ENCODE measurements around the gene ZNF341. TPM values are rescaled to one million over a fixed set of nuclear protein-coding genes. Genes with fewer than 3 reads are reported as not detected.

Gene ZNF341
- total RNA-seq, 1 donor from 2014 or later, result 4.7 TPM

DNA sequence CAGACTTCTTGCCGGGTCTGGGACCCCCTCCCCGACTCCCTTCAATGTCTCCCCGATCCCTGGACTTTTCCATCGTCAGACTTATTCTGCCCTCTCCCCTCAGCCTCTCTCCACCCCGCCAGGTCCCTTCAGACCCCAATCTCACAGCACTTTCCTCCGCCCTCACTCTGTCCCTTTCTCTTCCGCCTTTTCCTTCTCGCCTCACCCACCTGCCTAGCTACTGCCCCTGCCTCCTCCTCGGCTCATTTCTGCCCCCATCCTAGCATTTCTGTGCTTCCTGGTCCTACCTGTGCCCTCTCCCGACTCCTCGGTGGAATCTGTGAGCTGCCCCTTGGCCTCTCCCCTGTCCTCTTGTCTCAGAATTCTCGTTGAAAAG is 80.0 kb downstream of the ZNF341 start:
- intact Hi-C loops (cut with DNase I), result no loop called here
- DNase-seq (ENCODE audit: low spot score) (no peak), ATAC-seq (peak; percentile 3)

GRCh38 chr20:33812152-33812849 is 80.5 kb downstream of the ZNF341 start:
- intact Hi-C loops (cut with DNase I), result no loop called here
- peak; percentile 75 for DNase-seq (ENCODE audit: low spot score)
- ATAC-seq, result peak; percentile 50

GRCh38 chr20:33812908-33813462 is 81.2 kb downstream of the ZNF341 start:
- DNase-seq (ENCODE audit: low spot score) (no peak), ATAC-seq (no peak)
- intact Hi-C loops (cut with DNase I), result no loop called here

DNA sequence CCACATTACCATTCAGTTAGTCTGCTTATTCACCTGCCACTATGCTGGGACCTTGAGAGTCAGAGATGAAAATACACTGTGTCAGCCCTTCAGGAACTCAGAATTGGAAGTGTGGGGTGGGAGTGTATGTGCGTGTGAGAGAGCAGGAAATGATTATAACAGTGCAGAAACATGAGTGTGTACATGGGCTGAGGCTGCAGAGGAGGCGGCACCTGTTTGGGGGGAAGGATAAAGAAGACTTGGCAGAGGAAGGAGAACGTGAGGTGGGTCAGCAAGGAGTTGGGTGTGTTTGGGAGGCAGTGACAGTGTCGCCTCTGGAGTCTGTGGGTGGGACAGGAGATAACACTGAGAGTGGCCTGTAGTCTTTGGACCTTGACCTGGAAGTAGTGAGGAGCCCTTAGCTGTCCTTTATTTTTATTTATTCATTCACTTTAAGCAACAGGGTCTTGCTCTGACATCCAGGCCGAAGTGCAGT is 82.5 kb downstream of the ZNF341 start:
- DNase-seq (ENCODE audit: low spot score) (no peak), ATAC-seq (no peak)
- intact Hi-C loops (cut with DNase I), result no loop called here

DNA sequence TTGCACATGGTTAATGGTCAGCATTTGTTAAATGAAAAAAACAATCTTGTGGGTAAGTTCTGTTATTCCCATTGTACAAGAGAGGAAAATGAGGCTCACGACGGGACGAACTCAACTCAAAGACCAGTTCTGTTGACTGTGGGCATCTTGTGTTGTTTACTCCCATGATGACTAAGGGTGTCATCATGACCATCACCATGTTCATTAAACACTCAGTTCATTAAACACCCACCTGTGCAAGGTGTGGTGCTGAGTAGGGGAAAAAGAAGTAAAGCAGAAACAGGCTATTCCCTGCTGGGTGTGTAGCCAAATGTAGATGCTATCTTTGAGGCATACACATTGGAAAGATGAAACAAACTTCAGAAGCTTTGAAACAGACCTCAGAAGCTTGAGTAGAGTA is 83.9 kb downstream of the ZNF341 start:
- DNase-seq (ENCODE audit: low spot score) (no peak), ATAC-seq (no peak)
- intact Hi-C loops (cut with DNase I), result no loop called here

DNA sequence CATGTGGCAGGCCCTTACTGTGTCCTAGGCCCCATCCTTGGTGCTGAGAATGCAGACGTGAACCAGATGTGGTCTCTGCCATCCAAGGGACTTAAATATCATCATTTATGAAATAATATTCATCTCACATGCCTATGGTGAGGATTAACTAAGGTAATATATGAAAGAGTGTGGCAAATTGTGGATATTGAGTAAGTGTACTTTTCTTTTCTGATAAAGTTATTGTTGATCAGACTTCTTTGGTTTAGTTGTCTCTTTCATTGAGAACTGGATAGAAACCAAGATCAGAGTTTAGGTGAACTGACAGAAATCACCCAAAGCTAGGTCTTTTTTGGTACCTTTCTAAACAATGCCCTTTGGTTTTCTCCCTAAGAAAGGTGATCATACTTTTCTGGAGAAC is 84.4 kb downstream of the ZNF341 start:
- intact Hi-C loops (cut with DNase I), result no loop called here
- no peak for ATAC-seq

DNA sequence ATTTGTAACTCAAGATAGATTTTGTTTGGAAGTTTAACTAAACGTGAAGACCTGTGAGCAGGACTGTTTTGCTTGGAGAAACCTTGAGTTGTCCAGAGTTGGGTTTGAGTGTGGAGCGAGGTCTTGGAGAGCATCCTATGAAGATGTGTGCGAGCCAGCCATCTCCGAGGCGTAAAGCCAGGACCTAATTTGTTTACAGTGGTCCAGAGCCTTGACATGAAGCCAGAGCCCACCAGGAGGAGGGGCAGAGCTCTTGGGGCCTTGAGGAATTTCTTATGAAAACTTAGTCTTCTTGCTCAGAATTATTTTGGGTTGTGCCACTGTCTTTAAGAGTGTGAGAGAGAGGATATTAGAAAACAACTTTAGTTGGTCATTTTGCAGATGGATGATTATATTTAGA is 85.6 kb downstream of the ZNF341 start:
- DNase-seq (ENCODE audit: low spot score), result no peak
- ATAC-seq, result no peak
- intact Hi-C loops (cut with DNase I), result no loop called here

More for the DNA sequence above, 84.4 kb downstream of the ZNF341 start:
- no peak for DNase-seq (ENCODE audit: low spot score)

DNA sequence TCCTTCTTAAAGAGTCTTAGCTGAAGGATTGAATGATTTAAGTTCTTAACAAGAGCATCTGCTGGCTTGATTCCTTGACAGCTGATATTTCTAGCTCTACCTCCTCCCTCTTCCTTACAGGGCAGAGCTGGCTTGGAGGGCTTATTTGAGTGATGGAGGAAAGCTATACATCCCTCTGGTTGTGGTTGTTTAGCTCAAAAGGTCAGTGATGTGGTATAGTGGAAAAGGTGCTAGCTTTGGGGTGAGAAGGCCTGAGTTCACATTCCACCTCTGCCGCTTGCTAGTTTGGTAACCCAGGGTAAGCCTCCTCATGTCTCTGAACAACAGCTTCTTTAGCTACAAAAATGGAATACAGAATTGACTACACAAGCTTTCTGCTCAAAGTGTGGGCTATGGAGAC is 87.7 kb downstream of the ZNF341 start:
- ATAC-seq, result no peak
- intact Hi-C loops (cut with DNase I), result no loop called here
- DNase-seq (ENCODE audit: low spot score), result no peak

DNA sequence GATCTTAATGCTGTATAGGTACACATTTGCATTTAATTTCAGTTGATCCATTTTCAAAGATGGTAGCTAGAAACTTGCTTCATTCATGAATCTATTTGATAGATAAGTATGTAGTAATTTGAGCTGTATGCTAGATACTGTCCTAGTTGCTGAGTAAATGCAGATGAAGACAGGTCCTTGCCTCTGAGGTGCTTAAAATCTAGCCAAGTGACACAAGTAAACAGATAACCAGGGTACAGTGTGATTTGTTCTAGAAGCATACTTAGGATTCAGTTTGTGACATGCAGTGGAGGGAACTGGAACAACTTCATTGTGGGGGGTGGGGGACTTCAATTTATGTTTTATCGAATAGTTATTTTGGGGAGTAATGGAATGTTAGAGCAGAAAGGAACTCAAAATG is 88.6 kb downstream of the ZNF341 start:
- DNase-seq (ENCODE audit: low spot score) (no peak), ATAC-seq (no peak)
- intact Hi-C loops (cut with DNase I), result no loop called here

- no peak for DNase-seq (ENCODE audit: low spot score)
- intact Hi-C loops (cut with DNase I), result no loop called here
- no peak for ATAC-seq
Observed at GRCh38 chr20:33821270-33821836, 89.6 kb downstream of the ZNF341 start.

- intact Hi-C loops (cut with DNase I), result no loop called here
- no peak for ATAC-seq
Observed at GRCh38 chr20:33822423-33822822, 90.6 kb downstream of the ZNF341 start.

DNA sequence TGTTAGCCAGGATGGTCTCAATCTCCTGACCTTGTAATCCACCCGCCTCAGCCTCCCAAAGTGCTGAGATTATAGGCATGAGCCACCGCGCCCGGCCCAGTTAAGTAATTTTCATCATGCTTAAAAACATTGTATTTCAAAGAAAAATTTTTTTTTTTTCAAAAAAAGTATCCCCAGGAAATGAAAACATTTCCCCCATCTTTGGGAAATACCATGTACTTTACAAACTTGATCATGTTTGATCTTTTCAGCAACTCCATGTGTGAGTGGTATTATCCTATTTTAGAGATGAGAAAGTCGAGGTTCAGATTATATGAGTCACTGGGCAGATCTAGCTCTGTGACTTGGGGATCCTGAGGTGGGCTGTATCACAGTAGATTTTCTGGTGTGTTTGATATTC is 91.2 kb downstream of the ZNF341 start:
- DNase-seq (ENCODE audit: low spot score) (no peak), ATAC-seq (no peak)
- intact Hi-C loops (cut with DNase I), result no loop called here

More at GRCh38 chr20:33822423-33822822, 90.6 kb downstream of the ZNF341 start:
- DNase-seq (ENCODE audit: low spot score), result no peak

GRCh38 chr20:33824852-33825251 is 93.1 kb downstream of the ZNF341 start:
- ATAC-seq (no peak), DNase-seq (ENCODE audit: low spot score) (no peak)
- intact Hi-C loops (cut with DNase I), result no loop called here

GRCh38 chr20:33825340-33826269 is 93.8 kb downstream of the ZNF341 start:
- no peak for ATAC-seq
- intact Hi-C loops (cut with DNase I), result no loop called here
- no peak for DNase-seq (ENCODE audit: low spot score)

DNA sequence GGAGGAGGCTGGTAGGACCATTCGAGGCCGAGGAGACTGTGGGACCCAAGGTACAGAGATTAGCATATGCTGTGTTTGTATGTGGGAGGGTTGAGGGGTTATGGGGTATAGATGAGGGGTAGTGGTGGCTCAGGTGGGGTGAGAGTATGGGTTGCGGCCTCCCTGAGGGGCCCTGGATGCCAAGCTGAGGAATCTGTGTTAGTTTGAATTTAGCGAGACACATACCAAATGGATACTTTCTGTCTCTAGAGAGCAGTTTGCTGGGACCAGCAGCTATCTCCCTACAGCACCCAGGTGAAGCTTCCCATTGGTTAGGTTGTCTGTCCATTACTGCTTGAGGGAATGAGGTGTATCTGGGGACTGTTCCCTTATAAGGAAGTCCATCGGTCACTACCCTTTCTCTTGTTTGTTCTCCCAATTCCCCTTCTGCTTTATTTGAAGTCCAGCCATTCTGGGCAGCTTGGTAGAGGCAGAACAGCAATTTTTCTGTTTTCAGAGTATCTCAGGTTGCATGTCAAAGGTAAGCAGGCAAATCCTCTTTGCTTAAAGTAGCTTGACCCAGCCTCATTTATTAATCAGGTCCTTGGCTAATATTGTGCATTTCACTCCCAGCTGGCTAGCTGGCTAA is 94.6 kb downstream of the ZNF341 start:
- ATAC-seq, result no peak
- no peak for DNase-seq (ENCODE audit: low spot score)
- intact Hi-C loops (cut with DNase I), result no loop called here

GRCh38 chr20:33827109-33827508 is 95.3 kb downstream of the ZNF341 start:
- intact Hi-C loops (cut with DNase I), result no loop called here
- ATAC-seq (no peak), DNase-seq (ENCODE audit: low spot score) (no peak)

DNA sequence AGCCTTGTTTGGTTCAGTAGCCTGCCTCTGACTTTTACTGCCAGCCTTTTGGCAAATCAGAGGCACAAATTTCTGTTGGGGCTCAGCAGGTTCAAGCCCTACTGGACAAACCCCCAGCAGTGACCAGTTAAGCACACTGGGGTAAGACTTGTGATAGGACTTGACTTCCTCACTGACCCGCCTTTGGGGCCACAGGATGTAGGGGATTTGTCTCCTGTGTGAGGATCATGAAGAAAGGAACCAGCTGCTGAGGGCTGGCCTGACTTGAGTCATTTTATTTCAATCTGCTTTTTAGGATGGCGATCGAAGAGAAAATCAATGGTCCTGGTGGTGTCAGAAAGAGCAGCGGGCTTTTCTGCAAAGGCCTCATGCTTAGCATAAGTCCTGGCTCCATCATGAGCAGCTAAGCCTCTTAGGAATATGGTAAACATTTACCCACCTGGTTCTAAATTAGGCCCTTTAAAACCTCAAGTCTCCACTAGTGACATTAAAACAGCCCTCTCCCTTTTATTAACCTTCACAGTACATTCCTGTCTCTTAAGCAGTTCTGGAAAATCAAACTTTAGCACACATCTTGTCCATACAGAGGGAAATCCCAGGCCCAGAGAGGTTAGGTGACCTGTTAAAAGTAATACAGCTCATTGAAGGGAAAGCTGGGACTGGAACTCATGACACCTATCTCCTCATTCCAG is 96.0 kb downstream of the ZNF341 start:
- DNase-seq (ENCODE audit: low spot score) (no peak), ATAC-seq (no peak)
- intact Hi-C loops (cut with DNase I), result no loop called here

DNA sequence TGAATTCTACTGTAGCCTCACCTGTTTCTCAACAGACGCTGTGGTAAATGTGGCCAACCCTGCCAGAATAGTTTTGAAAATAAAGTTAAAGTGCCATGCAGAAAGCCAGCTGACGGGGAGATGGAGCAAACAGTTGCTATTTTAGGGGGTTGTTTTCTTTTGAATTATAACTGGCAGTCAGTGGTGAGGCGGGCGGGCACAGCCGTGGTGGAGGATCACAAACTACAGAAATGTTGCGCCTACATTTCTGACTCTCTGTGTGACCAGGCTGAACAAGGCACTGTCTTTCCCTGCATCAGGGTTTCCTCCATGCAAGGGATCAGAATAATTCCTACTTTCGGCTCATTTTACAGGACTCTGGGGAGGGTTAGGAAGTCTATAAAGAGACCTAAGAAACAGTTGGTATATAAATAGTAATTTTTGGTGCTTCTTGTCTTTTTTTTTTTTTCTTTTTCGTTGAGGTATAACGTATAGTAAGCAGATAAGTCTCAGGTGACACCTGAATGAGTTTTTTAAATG is 96.6 kb downstream of the ZNF341 start:
- intact Hi-C loops (cut with DNase I), result no loop called here
- peak; percentile 63 for ATAC-seq
- no peak for DNase-seq (ENCODE audit: low spot score)

Measured in sciatic nerve (tissue), 2 donors.